ENCODE results near the gene ERO1A. TPM values are rescaled to one million over a fixed set of nuclear protein-coding genes. Genes with fewer than 3 reads are reported as not detected.

The ERO1A gene
- total RNA-seq, 1 donor from 2014 or later: 63.3 TPM

DNA sequence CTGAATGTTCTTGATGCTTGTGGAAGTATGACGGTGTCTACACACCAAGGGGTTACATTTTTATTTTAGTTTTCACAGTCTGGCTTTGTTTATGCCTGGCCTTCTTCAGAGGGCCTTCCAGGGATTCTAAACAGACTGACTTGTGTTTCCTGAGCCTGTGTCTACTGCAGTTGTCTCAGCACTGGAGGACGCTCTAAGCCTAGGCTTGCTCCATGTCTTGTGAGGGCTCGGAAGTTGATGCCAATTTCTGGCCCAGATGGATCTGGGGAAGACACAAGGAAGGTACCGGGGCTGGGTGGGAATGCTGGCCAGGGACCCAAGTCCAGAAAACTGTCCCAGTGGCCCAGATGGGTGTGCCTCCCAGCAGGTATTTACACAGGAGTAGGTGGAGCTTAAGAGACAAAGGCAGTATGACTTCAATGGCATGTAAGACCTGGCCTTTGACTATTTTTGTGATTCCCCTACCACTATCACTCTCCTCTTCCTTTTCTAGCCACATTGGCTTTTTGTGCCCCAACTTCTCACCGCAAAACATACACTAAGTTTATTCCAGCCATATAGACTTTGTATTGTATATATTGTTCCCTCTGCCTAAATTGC is 85.8 kb downstream of the ERO1A start:
- DNase-seq (ENCODE audit: low read depth, low spot score): no peak

DNA sequence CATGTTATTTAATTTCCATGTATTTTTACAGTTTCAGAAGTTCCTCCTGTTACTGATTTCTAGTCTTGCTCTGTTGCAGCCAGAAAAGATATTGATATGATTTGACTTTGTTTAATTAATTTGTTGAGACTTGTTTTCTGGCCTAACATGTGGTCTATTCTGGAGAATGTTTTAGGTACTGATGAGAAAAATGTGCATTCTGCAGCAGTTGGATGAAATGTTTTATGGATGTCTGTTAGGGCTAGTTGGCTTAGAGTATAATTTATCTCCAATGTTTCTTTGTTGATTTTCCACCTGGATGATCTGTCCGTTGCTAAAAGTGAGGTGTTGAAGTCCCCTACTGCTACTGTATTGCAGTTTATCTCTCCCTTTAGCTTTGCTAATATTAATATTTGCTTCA is 88.3 kb downstream of the ERO1A start:
- no peak for DNase-seq (ENCODE audit: low read depth, low spot score)

DNA sequence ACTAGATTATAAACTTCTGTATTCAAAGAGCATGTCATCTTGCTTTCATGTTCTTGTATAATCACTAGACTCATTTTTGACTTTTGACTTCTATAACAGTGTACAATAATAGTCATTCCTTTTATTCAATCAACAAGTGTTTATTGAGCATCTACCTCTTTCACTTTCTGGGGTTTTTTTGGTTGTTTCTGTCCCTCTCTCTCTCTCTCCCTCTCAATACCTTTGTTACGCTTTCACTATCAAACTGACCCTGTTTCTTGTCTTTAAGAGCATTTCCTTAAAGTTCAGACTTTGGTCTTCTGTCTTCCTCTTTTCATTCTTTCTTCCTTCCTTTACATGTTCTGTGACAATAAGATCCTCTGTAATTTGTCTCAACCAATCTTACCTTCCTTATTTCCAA is 93.2 kb downstream of the ERO1A start:
- no peak for DNase-seq (ENCODE audit: low read depth, low spot score)

DNA sequence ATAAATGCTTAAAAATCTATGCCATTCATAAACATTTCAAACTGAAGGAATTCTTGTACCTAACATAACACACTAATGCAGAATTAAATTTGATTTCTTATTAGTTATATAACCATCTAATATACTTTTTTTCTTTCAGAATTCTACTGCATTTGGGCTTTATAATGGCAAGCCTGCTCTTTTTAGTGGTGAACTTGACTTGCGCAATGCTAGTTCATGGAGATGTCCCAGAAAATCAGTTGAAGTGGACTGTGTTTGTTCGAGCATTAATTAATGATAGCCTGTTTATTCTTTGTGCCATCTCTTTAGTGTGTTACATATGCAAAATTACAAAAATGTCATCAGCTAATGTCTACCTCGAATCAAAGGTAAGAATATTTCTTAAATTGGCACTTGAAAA is 95.4 kb downstream of the ERO1A start:
- DNase-seq (ENCODE audit: low read depth, low spot score): no peak

DNA sequence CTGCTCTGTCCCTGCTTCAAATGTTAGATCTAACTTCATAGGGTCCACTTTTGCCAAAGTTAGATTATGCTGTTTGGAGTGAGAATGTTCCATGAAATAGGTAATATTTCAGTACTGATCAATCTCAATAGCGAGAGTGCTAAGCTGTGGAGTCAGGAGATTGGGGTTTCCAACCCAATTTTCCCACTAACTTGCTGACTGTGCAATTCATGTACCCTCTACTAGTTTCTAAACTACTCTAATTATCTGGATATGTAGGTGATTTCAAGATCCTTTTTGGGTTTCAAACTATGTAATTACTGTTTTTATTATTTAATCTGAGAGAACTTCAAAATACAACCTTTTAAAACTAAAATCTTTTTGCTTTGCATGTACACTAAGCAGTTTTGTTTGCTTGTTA is 96.8 kb downstream of the ERO1A start:
- no peak for DNase-seq (ENCODE audit: low read depth, low spot score)

DNA sequence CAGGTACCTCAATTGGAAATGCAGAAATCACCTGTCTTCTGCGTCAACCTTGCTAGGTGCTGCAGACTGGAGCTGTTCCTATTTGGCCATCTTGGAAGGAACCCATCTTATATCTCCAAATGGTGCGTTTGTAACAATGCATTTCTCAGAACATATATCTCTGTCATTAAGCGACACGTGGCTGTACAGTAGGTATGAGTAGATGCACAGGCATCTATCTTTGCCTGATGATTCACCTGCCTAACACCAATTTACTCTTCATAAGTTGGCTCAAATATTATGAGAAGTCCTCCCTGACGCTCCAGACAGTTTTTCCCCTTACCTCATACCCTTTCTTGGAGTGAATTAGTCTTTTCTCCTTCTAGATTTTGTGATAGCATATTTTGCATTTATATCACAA is 98.5 kb downstream of the ERO1A start:
- no peak for DNase-seq (ENCODE audit: low read depth, low spot score)

DNA sequence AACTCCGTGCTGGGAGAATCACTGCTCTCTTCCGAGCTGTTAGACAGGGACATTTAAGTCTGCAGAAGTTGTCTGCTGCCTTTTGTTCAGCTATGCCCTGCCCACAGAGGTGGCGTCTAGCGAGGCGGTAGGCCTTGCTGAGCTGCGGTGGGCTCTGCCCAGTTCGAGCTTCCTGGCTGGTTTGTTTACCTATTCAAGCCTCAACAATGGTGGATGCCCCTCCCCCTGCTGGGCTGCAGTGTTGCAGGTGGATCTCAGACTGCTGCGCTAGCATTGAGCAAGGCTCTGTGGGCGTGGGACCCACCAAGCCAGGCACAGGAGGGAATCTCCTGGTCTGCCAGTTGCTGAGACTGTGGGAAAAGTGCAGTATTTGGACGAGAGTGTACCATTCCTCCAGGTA is 99.0 kb downstream of the ERO1A start:
- DNase-seq (ENCODE audit: low read depth, low spot score): no peak

DNA sequence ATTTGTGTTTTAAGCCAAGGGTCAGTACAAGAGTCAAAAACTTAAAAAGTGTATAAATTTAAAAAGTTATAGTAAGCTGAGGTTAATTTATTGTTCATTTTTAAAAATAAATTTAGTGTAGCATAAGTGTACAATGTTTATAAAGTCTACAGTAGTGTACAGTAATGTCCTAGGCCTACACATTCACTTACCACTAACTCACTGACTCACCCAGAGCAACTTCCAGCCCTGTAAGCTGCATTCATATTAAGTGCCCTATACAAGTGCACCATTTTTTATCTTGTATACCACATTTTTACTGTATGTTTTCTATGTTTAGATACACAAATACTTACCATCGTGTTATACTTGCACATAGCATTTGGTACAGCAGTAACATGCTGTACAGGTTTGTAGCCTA is 105.0 kb downstream of the ERO1A start:
- no peak for DNase-seq (ENCODE audit: low read depth, low spot score)

Other genes starting within 250 kb of the ERO1A start
- 3.2 and 3.4 TPM in 2 replicates for gene TXNDC16, start 143.1 kb downstream of the ERO1A start, total RNA-seq
- 0.79 and 1.6 TPM in 2 replicates for gene GPR137C, start 142.7 kb downstream of the ERO1A start, total RNA-seq
- gene PSMC6, start 11.6 kb upstream of the ERO1A start, total RNA-seq: 95.8 and 154 TPM in 2 replicates
- gene STYX, start 34.6 kb upstream of the ERO1A start, total RNA-seq: 20.0 and 26.4 TPM in 2 replicates
- 46.2 and 47.8 TPM in 2 replicates for gene GNPNAT1, start 96.0 kb upstream of the ERO1A start, total RNA-seq